Measurements from ENCODE around the gene BIRC6. TPM values are rescaled to one million over a fixed set of nuclear protein-coding genes. Genes with fewer than 3 reads are reported as not detected.
"Not testable (repeated sequence)": the region's sequence is repeated elsewhere in the genome, so short reads cannot be mapped to it uniquely, and the experiment has no call there.

Gene BIRC6
- total RNA-seq, 1 donor from 2014 or later = 217 TPM

DNA sequence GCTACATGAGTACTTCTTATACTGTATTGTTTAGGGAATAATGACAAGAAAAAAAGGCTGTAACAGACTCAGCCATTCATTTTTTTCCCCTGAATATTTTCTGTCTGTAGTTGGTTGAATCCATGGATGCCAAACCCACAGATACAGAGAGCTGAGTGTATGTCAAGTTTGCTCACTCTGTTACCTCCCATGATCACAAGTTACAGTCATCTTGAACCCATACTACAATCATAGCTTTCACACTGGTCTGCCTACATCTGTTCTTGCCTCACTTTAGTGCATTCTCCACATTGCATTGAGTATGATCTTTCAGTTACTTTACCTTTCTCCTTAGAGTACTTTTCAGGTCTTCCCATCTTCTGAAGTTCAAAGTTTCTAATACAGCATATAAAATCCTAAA, 94.0 kb downstream of the BIRC6 start:
- no peak for DNase-seq

GRCh38 chr2:32452338-32453064, 95.7 kb downstream of the BIRC6 start:
- no peak for DNase-seq

- DNase-seq = peak; percentile 15
Measured at GRCh38 chr2:32453242-32454062, 96.6 kb downstream of the BIRC6 start.

- no peak for DNase-seq
Measured at GRCh38 chr2:32455816-32456215, 99.0 kb downstream of the BIRC6 start.

- no peak for DNase-seq
Measured at GRCh38 chr2:32456808-32457207, 100.0 kb downstream of the BIRC6 start.

DNA sequence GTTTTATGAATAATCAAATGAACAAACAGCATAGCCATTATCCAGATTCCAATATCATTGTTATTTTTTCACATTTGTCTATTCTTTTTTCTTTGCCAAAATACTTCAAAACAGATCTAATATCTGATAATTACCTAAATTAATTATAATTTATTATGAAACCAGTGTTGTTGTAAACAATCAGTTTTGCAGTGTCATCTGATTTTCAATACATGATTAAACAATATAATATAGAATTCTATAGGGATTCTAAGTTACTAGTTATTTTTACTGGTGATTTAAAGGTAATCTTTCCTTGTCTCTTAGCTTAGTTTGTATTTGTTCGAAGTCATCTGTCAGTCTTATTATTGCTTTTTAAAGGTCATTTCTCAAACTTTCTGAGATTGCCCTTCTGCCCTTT, 101.0 kb downstream of the BIRC6 start:
- DNase-seq = no peak

DNA sequence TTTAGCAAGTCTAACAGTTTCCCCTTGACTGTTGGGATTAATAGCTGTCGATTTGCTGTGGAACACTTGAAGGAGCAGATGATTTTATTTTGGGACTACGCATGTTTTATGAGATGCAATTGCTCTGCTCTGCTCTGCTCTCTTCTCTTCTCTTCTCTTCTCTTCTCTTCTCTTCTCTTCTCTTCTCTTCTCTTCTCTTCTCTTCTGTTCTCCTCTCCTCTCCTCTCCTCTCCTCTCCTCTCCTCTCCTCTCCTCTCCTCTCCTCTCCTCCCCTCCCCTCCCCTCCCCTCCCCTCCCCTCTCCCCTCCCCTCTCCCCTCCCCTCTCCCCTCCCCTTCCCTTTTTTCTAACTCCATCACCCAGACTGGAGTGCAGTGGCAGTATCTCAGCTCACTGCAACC, 104.0 kb downstream of the BIRC6 start:
- not testable (repeated sequence) for DNase-seq

DNA sequence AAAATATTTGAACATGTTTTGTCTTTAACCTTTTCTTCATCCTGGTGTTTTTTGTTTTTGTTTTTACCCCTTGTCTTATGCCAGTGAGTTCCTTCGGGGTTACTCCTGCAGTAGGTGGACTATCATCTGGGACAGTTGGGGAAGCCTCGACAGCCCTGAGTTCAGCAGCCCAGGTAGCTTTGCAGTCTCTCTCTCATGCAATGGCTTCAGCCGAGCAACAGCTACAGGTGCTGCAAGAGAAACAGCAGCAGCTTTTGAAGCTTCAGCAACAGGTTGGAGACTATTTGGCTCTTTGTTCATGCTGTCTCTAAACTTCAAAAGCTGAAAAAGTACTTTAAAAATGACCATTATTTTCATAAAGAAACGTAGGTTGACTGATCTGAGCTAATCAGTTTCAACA, 106.3 kb downstream of the BIRC6 start:
- DNase-seq = no peak

DNA sequence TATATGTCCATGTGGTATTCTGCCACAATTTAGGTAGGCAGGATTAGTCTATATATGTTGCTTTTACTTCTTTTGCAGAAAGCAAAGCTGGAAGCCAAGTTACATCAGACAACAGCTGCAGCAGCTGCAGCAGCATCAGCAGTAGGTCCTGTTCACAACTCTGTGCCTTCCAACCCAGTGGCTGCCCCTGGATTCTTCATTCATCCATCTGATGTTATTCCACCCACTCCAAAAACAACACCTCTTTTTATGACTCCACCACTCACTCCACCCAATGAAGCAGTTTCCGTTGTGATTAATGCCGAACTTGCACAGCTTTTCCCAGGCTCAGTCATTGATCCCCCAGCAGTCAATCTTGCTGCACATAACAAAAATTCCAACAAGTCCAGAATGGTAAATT, 107.6 kb downstream of the BIRC6 start:
- peak; percentile 13 for DNase-seq

DNA sequence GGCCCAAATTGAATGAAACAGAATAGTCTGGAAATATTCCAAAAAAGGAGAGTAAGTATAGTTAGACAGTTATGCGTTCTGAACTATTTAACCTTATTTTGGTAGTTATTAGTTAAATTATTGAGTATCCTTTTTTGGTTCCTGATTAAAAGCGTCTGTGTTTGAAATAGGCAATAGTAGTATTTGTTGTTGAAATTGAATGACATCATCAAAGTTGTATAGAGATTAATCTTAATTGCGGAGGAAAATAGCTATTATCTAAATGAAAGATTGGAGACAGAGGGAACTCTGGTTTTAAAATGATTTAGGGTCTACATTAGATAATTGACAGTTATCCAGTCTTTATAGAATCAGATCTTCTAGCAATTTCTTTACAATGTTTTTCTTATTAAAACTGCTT, 115.8 kb downstream of the BIRC6 start:
- no peak for DNase-seq

DNA sequence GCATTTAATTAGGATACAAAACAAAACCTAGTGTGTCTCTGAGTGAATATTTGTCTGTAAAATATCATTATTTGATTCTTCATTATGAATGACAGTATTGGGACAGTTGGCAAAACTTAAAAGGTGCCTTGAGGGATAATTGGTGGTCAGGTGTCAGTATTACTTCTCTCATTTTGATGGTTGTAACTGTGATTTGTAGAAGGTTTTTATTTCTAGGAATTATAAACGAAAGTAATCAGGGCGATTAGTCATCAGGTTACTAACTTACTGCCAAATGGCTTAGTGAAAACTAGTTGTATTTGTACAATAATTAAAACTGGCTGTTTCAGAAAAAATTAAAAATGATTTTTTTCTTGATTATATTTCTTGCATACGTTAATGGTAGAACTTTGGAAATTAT, 117.6 kb downstream of the BIRC6 start:
- DNase-seq = no peak

- no peak for DNase-seq
Measured at GRCh38 chr2:32478889-32479620, 122.2 kb downstream of the BIRC6 start.

- DNase-seq = no peak
Measured at GRCh38 chr2:32479993-32480392, 123.2 kb downstream of the BIRC6 start.

DNA sequence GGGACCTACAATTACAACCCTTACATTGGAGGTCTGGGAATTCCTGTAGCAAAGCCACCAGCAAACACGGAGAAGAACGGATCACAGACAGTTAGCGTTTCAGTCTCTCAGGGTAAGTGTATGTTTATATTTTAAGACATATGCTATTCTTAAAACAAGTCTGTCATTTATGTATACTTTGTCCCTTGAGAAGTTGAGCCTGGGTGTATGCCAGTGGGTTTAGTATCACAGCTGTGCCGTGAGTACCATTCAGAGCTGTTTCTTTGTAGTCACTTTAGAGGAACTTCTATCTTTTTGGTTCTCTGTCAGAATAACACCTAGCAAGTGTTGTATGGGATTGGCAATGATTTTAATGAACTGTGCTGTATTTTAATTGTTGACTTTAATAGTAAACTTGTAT, 125.6 kb downstream of the BIRC6 start:
- DNase-seq = no peak

DNA sequence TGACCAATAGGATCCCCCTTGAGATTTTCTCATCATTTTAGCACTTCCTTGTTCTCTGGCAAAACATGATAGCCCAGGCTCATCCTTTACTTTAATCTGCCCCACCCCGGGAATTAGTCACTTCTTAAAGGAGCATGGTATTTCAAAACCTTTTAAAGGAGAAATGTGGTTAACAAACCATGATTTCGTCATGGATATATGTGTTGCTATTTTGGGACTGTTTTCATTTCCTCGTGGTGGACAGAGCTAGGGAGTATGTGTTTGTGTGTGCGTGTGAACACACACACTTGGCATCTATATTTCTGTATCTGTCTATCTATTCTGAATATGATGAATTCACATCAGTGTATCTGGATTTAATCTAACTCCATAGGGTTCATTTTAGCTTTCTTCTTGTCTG, 128.1 kb downstream of the BIRC6 start:
- DNase-seq = peak; percentile 46

- DNase-seq = peak; percentile 19
Measured at GRCh38 chr2:32485399-32485798, 128.6 kb downstream of the BIRC6 start.

DNA sequence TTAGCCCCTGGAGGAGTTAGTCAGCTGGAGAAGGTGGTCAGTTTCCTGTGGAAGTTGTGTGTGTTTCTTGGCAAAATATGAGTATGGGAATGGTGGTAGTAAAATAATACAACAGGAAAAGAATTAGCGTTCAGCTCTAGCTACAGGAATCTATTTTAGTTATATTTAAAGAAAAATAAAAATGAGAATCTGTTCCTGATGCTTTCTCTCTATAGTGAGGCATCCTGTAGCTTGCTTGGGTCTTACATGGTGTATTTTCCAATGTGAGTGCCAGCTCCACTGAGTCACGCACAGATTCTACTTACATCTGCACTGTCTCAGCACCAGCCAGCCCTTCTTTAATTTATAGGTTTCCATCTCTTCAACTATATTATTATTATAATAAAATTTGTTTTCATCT, 132.2 kb downstream of the BIRC6 start:
- DNase-seq = peak; percentile 82

DNA sequence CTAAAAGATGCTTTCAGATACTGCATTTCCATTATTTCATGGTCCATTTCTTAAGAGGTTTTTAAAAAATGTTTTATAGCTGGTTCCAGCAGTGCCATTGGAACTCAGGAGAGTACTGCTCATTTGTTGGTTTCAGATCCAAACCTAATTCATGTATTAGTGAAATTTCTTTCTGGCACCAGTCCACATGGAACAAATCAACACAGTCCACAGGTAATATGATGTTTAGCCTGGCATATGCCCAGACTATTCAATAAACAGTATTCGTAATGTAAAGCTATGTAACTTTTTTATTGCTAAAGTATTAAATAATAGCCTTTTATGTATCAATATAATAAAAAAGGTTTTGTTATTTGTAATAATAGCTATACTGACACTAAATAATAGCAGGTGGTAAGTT, 134.5 kb downstream of the BIRC6 start:
- no peak for DNase-seq

DNA sequence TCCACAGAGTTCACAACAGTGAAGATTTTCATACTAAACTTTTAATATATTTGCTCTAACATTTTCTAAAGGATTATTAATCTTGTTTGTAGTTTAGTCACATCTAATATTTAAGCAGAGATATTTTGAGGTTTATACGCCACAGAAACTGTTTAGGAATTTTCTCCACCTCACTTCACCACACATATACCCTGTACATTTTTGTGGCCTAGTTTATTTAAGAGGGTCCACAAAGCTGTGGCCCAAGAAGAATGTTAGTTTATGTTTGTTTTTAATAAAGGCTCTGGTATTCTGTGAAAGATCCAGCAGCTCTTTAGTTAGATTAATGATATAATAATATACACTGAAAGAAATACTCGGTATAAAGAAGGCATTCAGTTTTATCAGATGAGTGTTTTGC, 138.3 kb downstream of the BIRC6 start:
- no peak for DNase-seq

GRCh38 chr2:32496662-32497061, 139.8 kb downstream of the BIRC6 start:
- no peak for DNase-seq

DNA sequence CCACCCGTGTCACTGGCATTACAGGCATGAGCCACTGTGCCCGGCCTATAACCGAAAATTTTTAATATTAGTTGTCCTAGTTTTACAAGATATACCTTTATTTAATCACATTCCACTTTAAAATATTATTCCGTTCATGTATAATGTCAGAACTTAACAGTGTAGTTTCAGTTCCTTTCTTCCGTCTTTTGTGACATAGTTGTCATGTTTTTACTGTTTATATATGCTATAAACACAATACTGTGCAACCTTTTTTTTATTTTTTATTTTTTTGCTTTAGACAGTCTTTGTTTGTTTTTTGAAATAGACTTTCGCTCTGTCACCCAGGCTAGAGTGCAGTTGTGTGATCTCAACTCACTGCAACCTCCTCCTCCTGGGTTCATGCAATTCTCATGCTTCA, 141.5 kb downstream of the BIRC6 start:
- no peak for DNase-seq

- no peak for DNase-seq
Measured at GRCh38 chr2:32502941-32503340, 146.1 kb downstream of the BIRC6 start.

- no peak for DNase-seq
Measured at GRCh38 chr2:32504877-32505478, 148.2 kb downstream of the BIRC6 start.
